ENCODE results near the gene KCNG1. TPM values are rescaled to one million over a fixed set of nuclear protein-coding genes. Genes with fewer than 3 reads are reported as not detected.

The KCNG1 gene
- total and polyA plus RNA-seq, 2 donors (not counting 1 experiment from before 2014, with no cell fraction given), result 16.9 to 57.7 TPM

- H3K79me2 ChIP-seq (ENCODE audit: control insufficient read depth, insufficient read depth, low read length), result no peaks in the 10 kb centered on the region
- ChIA-PET POLR2A (no interaction called here), CTCF (no interaction called here)
- H3K9me3 ChIP-seq (ENCODE audit: control extremely low read depth in 1 of 3, control insufficient read depth in 2 of 3, insufficient read depth in 1 of 3, low read length in 2 of 3), result peaks cover 0 to 14% (median 2%) of the 10 kb centered on the region in 3 donors
- H3K4me2 ChIP-seq (replicated peaks; ENCODE audit: low read depth, low read length, poor library complexity, severe bottlenecking), result no peak overlapping the region
- Mint-ChIP-seq H3K4me1 (no peaks in the 10 kb centered on the region), H3K27me3 (peaks cover 8% of the 10 kb centered on the region), H3K4me3 (no peak overlapping the region), H3K27ac (no peak overlapping the region), H3K9me3 (ENCODE audit: insufficient read depth) (no peaks in the 10 kb centered on the region)
- H2AFZ ChIP-seq (ENCODE audit: insufficient read depth, low read depth, low read length, poor library complexity, severe bottlenecking), result no peak overlapping the region
- no peak overlapping the region for H3K27ac ChIP-seq (ENCODE audit: low read length in 2 of 2)
- H3K4me3 ChIP-seq (ENCODE audit: control extremely low read depth in 1 of 5, extremely low read depth in 1 of 5, insufficient read depth in 1 of 5, low read depth in 2 of 5, low read length in 4 of 5), result no peak overlapping the region
- no peaks in the 10 kb centered on the region for H4K20me1 ChIP-seq (ENCODE audit: control insufficient read depth, insufficient read depth, low read length, poor library complexity, severe bottlenecking)
- DNase-seq, result no peak
- no peak overlapping the region for H3K9ac ChIP-seq (ENCODE audit: low read length)
- 97% methylated on average over 3 of the region's 3 CpGs for WGBS (ENCODE audit: insufficient coverage)
- no peak for ATAC-seq (ENCODE audit: low read depth)
- H3K27me3 ChIP-seq (replicated peaks in 1 of 4; ENCODE audit: control extremely low read depth in 1 of 4, control insufficient read depth in 3 of 4, insufficient read depth in 4 of 4, low read length in 3 of 4), result peaks cover 0 to 2% (median 0%) of the 10 kb centered on the region in 4 experiments
- no peaks in the 10 kb centered on the region for H3K36me3 ChIP-seq (replicated peaks in 1 of 2; ENCODE audit: control extremely low read depth in 1 of 2, control insufficient read depth in 1 of 2, extremely low read depth in 1 of 2, insufficient read depth in 2 of 2, low read length in 1 of 2)
- peaks cover 0 to 3% of the 10 kb centered on the region in 2 donors for H3K4me1 ChIP-seq (ENCODE audit: control insufficient read depth in 2 of 2, insufficient read depth in 2 of 2, low read length in 2 of 2)
- no peak for TF ChIP-seq EZH2 (IDR thresholded peaks at IDR 0.05; ENCODE audit: borderline replicate concordance, insufficient read depth, low read depth, low read length, poor library complexity, severe bottlenecking)
- TF ChIP-seq, protein P1, sequence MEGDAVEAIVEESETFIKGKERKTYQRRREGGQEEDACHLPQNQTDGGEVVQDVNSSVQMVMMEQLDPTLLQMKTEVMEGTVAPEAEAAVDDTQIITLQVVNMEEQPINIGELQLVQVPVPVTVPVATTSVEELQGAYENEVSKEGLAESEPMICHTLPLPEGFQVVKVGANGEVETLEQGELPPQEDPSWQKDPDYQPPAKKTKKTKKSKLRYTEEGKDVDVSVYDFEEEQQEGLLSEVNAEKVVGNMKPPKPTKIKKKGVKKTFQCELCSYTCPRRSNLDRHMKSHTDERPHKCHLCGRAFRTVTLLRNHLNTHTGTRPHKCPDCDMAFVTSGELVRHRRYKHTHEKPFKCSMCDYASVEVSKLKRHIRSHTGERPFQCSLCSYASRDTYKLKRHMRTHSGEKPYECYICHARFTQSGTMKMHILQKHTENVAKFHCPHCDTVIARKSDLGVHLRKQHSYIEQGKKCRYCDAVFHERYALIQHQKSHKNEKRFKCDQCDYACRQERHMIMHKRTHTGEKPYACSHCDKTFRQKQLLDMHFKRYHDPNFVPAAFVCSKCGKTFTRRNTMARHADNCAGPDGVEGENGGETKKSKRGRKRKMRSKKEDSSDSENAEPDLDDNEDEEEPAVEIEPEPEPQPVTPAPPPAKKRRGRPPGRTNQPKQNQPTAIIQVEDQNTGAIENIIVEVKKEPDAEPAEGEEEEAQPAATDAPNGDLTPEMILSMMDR (IDR thresholded peaks at IDR 0.05), result no peak
- intact Hi-C loops (cut with micrococcal nuclease), result no loop called here
These were observed 21.9 kb upstream of the KCNG1 start for GRCh38 chr20:51044796-51045195.

DNA sequence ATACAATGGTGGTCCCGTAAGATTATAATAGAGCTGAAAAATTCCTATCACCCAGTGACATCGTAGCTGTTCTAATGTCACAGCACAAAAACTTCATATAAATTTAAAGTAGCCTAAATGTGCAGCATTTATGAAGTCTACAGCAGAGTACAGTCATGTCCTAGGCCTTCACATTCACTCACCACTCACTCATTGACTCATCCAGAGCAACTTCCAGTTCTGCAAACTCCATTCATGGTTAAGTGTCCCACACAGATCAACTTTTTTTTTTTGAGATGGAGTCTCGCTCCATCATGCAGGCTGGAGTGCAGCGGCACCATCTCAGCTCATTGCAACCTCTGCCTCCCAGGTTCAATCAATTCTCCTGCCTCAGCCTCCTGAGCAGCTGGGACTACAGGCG, 20.9 kb upstream of the KCNG1 start:
- DNase-seq, result no peak
- H3K27me3 Mint-ChIP-seq, result peaks cover 5% of the 10 kb centered on the region
- H3K4me1 ChIP-seq (ENCODE audit: control insufficient read depth in 2 of 2, insufficient read depth in 2 of 2, low read length in 2 of 2), result peaks cover 0 to 3% of the 10 kb centered on the region in 2 donors
- H2AFZ ChIP-seq (ENCODE audit: insufficient read depth, low read depth, low read length, poor library complexity, severe bottlenecking), result no peak overlapping the region
- H3K27ac Mint-ChIP-seq, result no peak overlapping the region
- no peak overlapping the region for H3K4me3 ChIP-seq (ENCODE audit: control extremely low read depth in 1 of 5, extremely low read depth in 1 of 5, insufficient read depth in 1 of 5, low read depth in 2 of 5, low read length in 4 of 5)
- no peak overlapping the region for H3K4me2 ChIP-seq (replicated peaks; ENCODE audit: low read depth, low read length, poor library complexity, severe bottlenecking)
- H4K20me1 ChIP-seq (ENCODE audit: control insufficient read depth, insufficient read depth, low read length, poor library complexity, severe bottlenecking), result no peaks in the 10 kb centered on the region
- H3K27ac ChIP-seq (ENCODE audit: low read length in 2 of 2), result no peak overlapping the region
- no peaks in the 10 kb centered on the region for H3K9me3 Mint-ChIP-seq (ENCODE audit: insufficient read depth)
- intact Hi-C loops (cut with micrococcal nuclease), result no loop called here
- peaks cover 0 to 14% (median 2%) of the 10 kb centered on the region in 3 donors for H3K9me3 ChIP-seq (ENCODE audit: control extremely low read depth in 1 of 3, control insufficient read depth in 2 of 3, insufficient read depth in 1 of 3, low read length in 2 of 3)
- H3K79me2 ChIP-seq (ENCODE audit: control insufficient read depth, insufficient read depth, low read length), result no peaks in the 10 kb centered on the region
- no CpG with 5 or more reads among the region's 5 CpGs for WGBS (ENCODE audit: insufficient coverage)
- TF ChIP-seq, protein P1 (IDR thresholded peaks at IDR 0.05), result no peak
- no peak for TF ChIP-seq EZH2 (IDR thresholded peaks at IDR 0.05; ENCODE audit: borderline replicate concordance, insufficient read depth, low read depth, low read length, poor library complexity, severe bottlenecking)
- CTCF ChIA-PET, result interaction anchor here (1.1 kb wide), 1 partner anchor 46 kb away, joined by 3 read pairs; no protein-coding TSS in a partner anchor
- no peak overlapping the region for H3K4me3 Mint-ChIP-seq
- no peaks in the 10 kb centered on the region for H3K36me3 ChIP-seq (replicated peaks in 1 of 2; ENCODE audit: control extremely low read depth in 1 of 2, control insufficient read depth in 1 of 2, extremely low read depth in 1 of 2, insufficient read depth in 2 of 2, low read length in 1 of 2)
- H3K4me1 Mint-ChIP-seq, result no peaks in the 10 kb centered on the region
- POLR2A ChIA-PET, result no interaction called here
- H3K9ac ChIP-seq (ENCODE audit: low read length), result no peak overlapping the region
- H3K27me3 ChIP-seq (replicated peaks in 1 of 4; ENCODE audit: control extremely low read depth in 1 of 4, control insufficient read depth in 3 of 4, insufficient read depth in 4 of 4, low read length in 3 of 4), result peaks cover 0 to 2% (median 0%) of the 10 kb centered on the region in 4 experiments
- ATAC-seq (ENCODE audit: low read depth), result no peak
